ENCODE data around the gene MTARC2.

Gene MTARC2

GRCh38 chr1:220827445-220828178 lies 79.5 kb downstream of the MTARC2 start:
- no peak for DNase-seq (ENCODE audit: low read depth, low spot score)

DNA sequence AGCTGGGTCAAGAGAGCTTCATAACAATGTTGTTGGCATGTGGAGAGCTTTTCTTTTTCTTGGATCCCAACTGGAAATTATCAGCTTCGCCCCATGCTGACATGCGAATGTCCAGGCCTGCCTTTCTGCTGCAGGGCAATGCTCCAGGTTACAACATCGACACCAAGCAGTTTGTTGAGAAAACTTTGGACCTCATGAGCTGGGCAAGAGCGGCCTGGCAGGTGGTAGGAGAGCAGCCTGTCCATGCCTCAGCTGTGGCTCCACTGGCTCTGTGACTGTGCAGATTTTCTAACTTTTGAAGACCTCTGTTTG lies 80.0 kb downstream of the MTARC2 start:
- no peak for DNase-seq (ENCODE audit: low read depth, low spot score)

DNA sequence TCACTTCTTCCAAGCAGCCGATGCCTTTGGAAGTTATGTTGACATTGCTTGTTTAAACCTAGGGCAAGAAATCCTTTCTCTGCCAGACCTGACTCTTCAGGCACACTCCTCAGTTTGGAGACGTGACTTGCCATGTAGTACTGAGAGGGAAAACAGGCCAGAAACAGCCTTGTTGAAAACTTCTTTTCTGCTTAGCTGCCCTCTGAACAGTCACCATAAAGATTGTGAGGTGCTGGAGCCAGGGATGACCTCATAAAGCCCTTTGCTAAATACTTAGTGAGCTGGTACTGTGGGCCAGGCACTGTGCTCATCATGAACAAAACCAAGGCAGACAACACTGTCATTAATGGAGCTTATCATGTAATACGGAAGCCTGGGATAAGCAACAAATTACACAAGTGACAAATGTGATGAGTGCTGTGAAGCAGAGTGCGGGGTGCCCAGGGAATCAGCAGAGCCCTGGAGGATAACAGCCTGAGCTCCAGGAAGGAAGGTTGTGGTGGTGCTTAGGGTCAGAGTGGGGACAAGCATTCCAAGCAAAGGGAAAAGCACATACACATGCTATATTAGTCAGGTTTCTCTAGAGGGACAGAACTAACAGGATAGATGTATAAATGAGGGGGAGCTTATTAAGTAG lies 80.9 kb downstream of the MTARC2 start:
- no peak for DNase-seq (ENCODE audit: low read depth, low spot score)

DNA sequence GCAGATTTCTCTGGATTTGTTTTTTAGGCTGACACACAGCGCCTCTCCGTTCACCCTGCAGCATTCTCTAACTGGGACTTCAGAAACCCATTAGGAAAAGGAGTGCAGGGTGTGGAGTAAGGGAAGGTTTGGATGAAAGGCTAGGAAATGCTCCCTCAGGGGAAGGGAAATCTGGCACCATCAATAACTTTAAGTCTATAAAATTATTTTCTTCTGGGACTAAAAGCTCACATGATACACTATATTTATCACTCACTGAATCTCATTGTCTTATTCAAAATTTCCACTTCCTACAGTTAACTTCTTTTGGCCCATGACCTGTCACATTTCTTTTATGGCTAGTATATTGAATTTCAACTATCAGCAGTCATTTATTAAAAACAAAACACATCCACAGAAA lies 85.3 kb downstream of the MTARC2 start:
- no peak for DNase-seq (ENCODE audit: low read depth, low spot score)
